Activated CD8-positive, alpha-beta memory T cell treated with anti-CD3 and anti-CD28 coated beads, Interleukin-2, amount 10 ng/mL, durations not matched to agents 7 days and 5 days (primary cell): ENCODE data around the gene ZDHHC1. TPM values are rescaled to one million over a fixed set of nuclear protein-coding genes. Genes with fewer than 3 reads are reported as not detected.
"Not testable (repeated sequence)": the region's sequence is repeated elsewhere in the genome, so short reads cannot be mapped to it uniquely, and the experiment has no call there.

ENCODE experiments used
- ATAC-seq: fragments of 150-1000 bp; cut with Tn5 transposase; one replicate; pipeline ENCODE4 v1.10.0; 2021; ENCODE audit warnings: moderate library complexity
- CTCF ChIA-PET: fragments of 350-600 bp; sonication (Branson Sonifier 250); formaldehyde crosslinking; loops from one replicate; lab custom pipeline; 2021; ENCODE audit warnings: antibody characterized with exemption; lab: Charles Lee
- DNase-seq: peaks from one replicate; pipeline ENCODE4 v3.0.0-alpha.2; 2020
- H3K27ac Mint-ChIP-seq: one replicate; pipeline ENCODE4 v1.8.0; 2021; ENCODE audit warnings: mild to moderate bottlenecking, mixed read lengths
- H3K27me3 Mint-ChIP-seq: one replicate; pipeline ENCODE4 v1.8.0; 2021; ENCODE audit warnings: mixed read lengths
- H3K36me3 Mint-ChIP-seq: one replicate; pipeline ENCODE4 v1.8.0; 2021; ENCODE audit warnings: mild to moderate bottlenecking, mixed read lengths
- H3K4me1 Mint-ChIP-seq: one replicate; pipeline ENCODE4 v1.8.0; 2021; ENCODE audit warnings: mixed read lengths
- H3K4me3 Mint-ChIP-seq: one replicate; pipeline ENCODE4 v1.8.0; 2021; ENCODE audit warnings: mild to moderate bottlenecking, moderate library complexity, mixed read lengths
- H3K9me3 Mint-ChIP-seq: one replicate; pipeline ENCODE4 v1.8.0; 2022; ENCODE audit warnings: low read depth, mixed read lengths
- total RNA-seq, 2 experiments: library from RNA; stranded (reverse); gene quantifications; one replicate each; pipeline ENCODE4 v1.2.3, GENCODE V29; 2021

Gene ZDHHC1
- total RNA-seq, 2 experiments from 2014 or later: 0.41 to 0.49 TPM

GRCh38 chr16:67364600-67365235, 51.6 kb downstream of the ZDHHC1 start:
- no peak overlapping the region for H3K27ac Mint-ChIP-seq
- no peak for ATAC-seq
- peaks cover 6% of the 10 kb centered on the region for H3K4me1 Mint-ChIP-seq
- CTCF ChIA-PET: interaction anchor here (1.6 kb wide), 1 partner anchor 35 kb away, joined by 4 read pairs; no protein-coding TSS in a partner anchor
- no peak overlapping the region for H3K4me3 Mint-ChIP-seq
- H3K27me3 Mint-ChIP-seq: peaks cover 23% of the 10 kb centered on the region
- H3K36me3 Mint-ChIP-seq: no peaks in the 10 kb centered on the region
- DNase-seq: no peak
- no peaks in the 10 kb centered on the region for H3K9me3 Mint-ChIP-seq

DNA sequence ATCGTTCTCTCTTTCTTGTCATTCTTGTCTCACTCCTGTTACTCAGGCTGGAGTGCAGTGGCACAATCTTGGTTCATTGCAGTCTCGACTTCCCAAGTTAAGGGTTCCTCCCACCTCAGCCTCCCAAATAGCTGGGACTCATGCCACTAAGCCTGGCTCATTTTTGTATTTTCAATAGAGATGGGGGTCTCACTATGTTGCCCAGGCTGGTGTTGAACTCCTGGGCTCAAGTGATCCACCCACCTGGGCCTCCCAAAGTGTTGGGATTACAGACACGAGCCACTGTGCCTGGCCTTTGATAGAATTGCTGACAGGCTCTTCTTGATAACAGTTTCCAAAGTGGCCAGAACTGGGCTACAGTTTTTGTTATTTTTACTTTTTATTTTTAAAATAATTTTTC, 55.2 kb downstream of the ZDHHC1 start:
- peaks cover 35% of the 10 kb centered on the region for H3K27me3 Mint-ChIP-seq
- peaks cover 13% of the 10 kb centered on the region for H3K4me1 Mint-ChIP-seq
- CTCF ChIA-PET: no interaction called here
- no peak for DNase-seq
- H3K27ac Mint-ChIP-seq: no peak overlapping the region
- no peaks in the 10 kb centered on the region for H3K9me3 Mint-ChIP-seq
- no peak overlapping the region for H3K4me3 Mint-ChIP-seq
- H3K36me3 Mint-ChIP-seq: no peaks in the 10 kb centered on the region
- ATAC-seq: no peak

GRCh38 chr16:67359540-67360269, 56.6 kb downstream of the ZDHHC1 start:
- H3K4me3 Mint-ChIP-seq, DNase-seq, H3K4me1 Mint-ChIP-seq, ATAC-seq, CTCF ChIA-PET, H3K9me3 Mint-ChIP-seq, H3K27ac Mint-ChIP-seq, H3K36me3 Mint-ChIP-seq: not testable (repeated sequence)
- H3K27me3 Mint-ChIP-seq: peaks cover 31% of the 10 kb centered on the region

DNA sequence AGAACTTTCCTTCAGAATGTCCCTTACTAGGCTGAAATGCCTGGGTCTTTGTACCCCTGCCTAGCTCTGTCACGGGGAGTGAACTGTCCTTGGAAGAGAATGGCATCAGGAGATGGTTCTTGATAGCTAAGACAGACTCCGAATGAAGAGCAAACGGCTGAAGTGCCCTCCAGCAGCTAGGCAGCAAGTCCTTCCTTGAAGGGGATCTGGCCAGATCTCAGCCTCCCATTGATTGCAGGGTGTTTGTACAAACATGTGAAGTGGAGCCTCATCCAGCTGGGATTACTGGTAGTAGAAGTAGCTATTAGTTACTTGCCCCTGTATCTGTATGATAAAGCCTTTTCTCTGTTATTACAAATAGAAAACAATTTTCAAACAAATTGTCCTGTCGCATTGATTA, 58.7 kb downstream of the ZDHHC1 start:
- CTCF ChIA-PET: interaction anchor here (1.6 kb wide), 1 partner anchor 18 kb away, joined by 3 read pairs; no protein-coding TSS in a partner anchor
- DNase-seq (no peak), ATAC-seq (no peak)
- peaks cover 22% of the 10 kb centered on the region for H3K27me3 Mint-ChIP-seq
- no peak overlapping the region for H3K27ac Mint-ChIP-seq
- H3K4me1 Mint-ChIP-seq: peaks cover 7% of the 10 kb centered on the region
- no peaks in the 10 kb centered on the region for H3K36me3 Mint-ChIP-seq
- H3K9me3 Mint-ChIP-seq: no peaks in the 10 kb centered on the region
- H3K4me3 Mint-ChIP-seq: no peak overlapping the region

DNA sequence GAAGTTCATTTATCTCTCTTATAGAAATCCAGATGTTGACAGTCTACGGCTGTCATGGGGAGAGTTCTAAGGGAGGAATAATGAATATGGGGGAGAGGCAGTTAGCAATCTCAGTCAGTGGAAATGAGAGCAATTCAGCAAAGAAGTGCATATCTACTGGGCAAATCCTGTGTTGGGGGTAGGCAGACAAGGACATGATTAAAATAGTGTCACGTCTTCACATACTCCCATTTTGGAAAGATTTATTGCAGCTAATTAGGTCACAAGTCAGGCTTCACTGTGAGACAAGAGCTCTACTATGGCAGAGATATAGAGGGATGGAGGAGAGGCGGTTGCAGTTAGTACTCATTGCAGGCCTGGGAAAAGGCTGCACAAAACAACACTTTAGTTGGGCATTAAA, 59.9 kb downstream of the ZDHHC1 start:
- Mint-ChIP-seq H3K27me3 (peaks cover 22% of the 10 kb centered on the region), H3K36me3 (no peaks in the 10 kb centered on the region), H3K9me3 (no peaks in the 10 kb centered on the region), H3K27ac (no peak overlapping the region), H3K4me1 (peaks cover 7% of the 10 kb centered on the region), H3K4me3 (no peak overlapping the region)
- CTCF ChIA-PET: interaction anchor here (1.6 kb wide), 1 partner anchor 16 kb away, joined by 3 read pairs; no protein-coding TSS in a partner anchor
- no peak for DNase-seq
- ATAC-seq: no peak

- not testable (repeated sequence) for H3K4me3 Mint-ChIP-seq, H3K27me3 Mint-ChIP-seq, DNase-seq, H3K36me3 Mint-ChIP-seq, H3K9me3 Mint-ChIP-seq, H3K4me1 Mint-ChIP-seq, ATAC-seq, H3K27ac Mint-ChIP-seq
- CTCF ChIA-PET: interaction anchor here (1.0 to 1.7 kb wide), 6 partner anchors 13 to 92 kb away, joined by 3 to 6 read pairs (median 4); no protein-coding TSS in a partner anchor
Observed at GRCh38 chr16:67352463-67352862, 63.8 kb downstream of the ZDHHC1 start.

- Mint-ChIP-seq H3K27ac (no peak overlapping the region), H3K9me3 (no peaks in the 10 kb centered on the region), H3K4me3 (no peak overlapping the region), H3K4me1 (no peaks in the 10 kb centered on the region), H3K27me3 (peaks cover 7% of the 10 kb centered on the region), H3K36me3 (no peaks in the 10 kb centered on the region)
- DNase-seq (no peak), ATAC-seq (no peak)
- CTCF ChIA-PET: interaction anchor here (0.8 to 5.1 kb wide), 6 partner anchors 23 to 114 kb away, joined by 3 to 25 read pairs (median 5); partner anchors contain the start of genes KCTD19 and LRRC36
Observed at GRCh38 chr16:67350324-67350723, 66.0 kb downstream of the ZDHHC1 start.

- H3K4me1 Mint-ChIP-seq: no peaks in the 10 kb centered on the region
- CTCF ChIA-PET: interaction anchor here (1.1 to 5.1 kb wide), 5 partner anchors 37 to 117 kb away, joined by 3 to 25 read pairs (median 4); no protein-coding TSS in a partner anchor
- no peaks in the 10 kb centered on the region for H3K9me3 Mint-ChIP-seq
- no peak for DNase-seq
- peaks cover 7% of the 10 kb centered on the region for H3K27me3 Mint-ChIP-seq
- H3K27ac Mint-ChIP-seq: no peak overlapping the region
- no peak overlapping the region for H3K4me3 Mint-ChIP-seq
- no peaks in the 10 kb centered on the region for H3K36me3 Mint-ChIP-seq
- peak; percentile 49 for ATAC-seq
Observed at GRCh38 chr16:67349172-67349571, 67.1 kb downstream of the ZDHHC1 start.

GRCh38 chr16:67346341-67346740, 69.9 kb downstream of the ZDHHC1 start:
- CTCF ChIA-PET: interaction anchor here (0.9 to 5.1 kb wide), 5 partner anchors 20 to 135 kb away, joined by 3 to 25 read pairs (median 4); partner anchors contain the start of genes ATP6V0D1, KCTD19 and LRRC36
- no peaks in the 10 kb centered on the region for H3K9me3 Mint-ChIP-seq

DNA sequence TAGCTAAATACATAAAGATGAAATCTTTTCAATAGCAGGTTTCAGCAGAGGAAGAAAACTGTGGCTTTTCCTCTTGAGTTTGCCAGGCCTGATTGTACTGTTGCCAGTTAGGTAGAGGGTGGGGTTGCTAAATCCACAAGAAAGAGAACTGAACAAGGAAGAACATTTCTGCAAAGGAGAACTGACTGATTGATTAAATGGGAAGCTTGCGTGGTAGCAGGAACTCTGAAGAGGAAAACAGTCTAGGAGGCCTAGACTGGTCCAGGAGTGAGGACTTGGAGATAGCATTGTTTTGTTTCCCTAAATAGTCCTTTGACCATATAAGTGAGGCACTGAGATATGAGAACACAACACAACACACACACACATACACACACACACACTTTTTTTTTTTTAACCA, 70.9 kb downstream of the ZDHHC1 start:
- H3K27me3 Mint-ChIP-seq: peaks cover 13% of the 10 kb centered on the region
- CTCF ChIA-PET: interaction anchor here (0.8 to 2.0 kb wide), 4 partner anchors 49 to 65 kb away, joined by 3 to 6 read pairs (median 3); no protein-coding TSS in a partner anchor
- H3K27ac Mint-ChIP-seq: no peak overlapping the region
- no peak overlapping the region for H3K4me3 Mint-ChIP-seq
- no peaks in the 10 kb centered on the region for H3K9me3 Mint-ChIP-seq
- ATAC-seq: no peak
- no peak for DNase-seq
- H3K4me1 Mint-ChIP-seq: no peaks in the 10 kb centered on the region
- no peaks in the 10 kb centered on the region for H3K36me3 Mint-ChIP-seq

More at GRCh38 chr16:67346341-67346740, 69.9 kb downstream of the ZDHHC1 start:
- no peak for ATAC-seq
- Mint-ChIP-seq H3K36me3 (no peaks in the 10 kb centered on the region), H3K27ac (no peak overlapping the region), H3K4me3 (no peak overlapping the region), H3K27me3 (peaks cover 13% of the 10 kb centered on the region), H3K4me1 (no peaks in the 10 kb centered on the region)
- no peak for DNase-seq

Other genes with a start within 250 kb of the ZDHHC1 start
- gene NOL3, start 245.9 kb downstream of the ZDHHC1 start, total RNA-seq: 10 to 100 TPM in 1 of 2 experiments, 1 to 10 TPM in 1; 3.3 to 10.3 TPM
- 10 to 100 TPM; 38.6 to 56.0 TPM for gene MATCAP1, start 232.5 kb downstream of the ZDHHC1 start, total RNA-seq
- not detected for gene EXOC3L1, start 226.3 kb downstream of the ZDHHC1 start, total RNA-seq
- gene E2F4, start 224.3 kb downstream of the ZDHHC1 start, total RNA-seq: 100 to 1,000 TPM; 147 to 148 TPM
- 1 to 10 TPM; 6.2 to 9.8 TPM for gene ELMO3, start 217.3 kb downstream of the ZDHHC1 start, total RNA-seq
- gene TMEM208, start 189.3 kb downstream of the ZDHHC1 start, total RNA-seq: 10 to 100 TPM; 32.3 to 39.7 TPM
- 100 to 1,000 TPM; 101 to 111 TPM for gene FHOD1, start 169.0 kb downstream of the ZDHHC1 start, total RNA-seq
- 1 to 10 TPM; 5.4 to 6.2 TPM for gene SLC9A5, start 167.5 kb downstream of the ZDHHC1 start, total RNA-seq
- 10 to 100 TPM in 1 of 2 experiments, 1 to 10 TPM in 1; 7.7 to 12.8 TPM for gene PLEKHG4, start 136.9 kb downstream of the ZDHHC1 start, total RNA-seq
- 1 to 10 TPM; 1.1 to 3.3 TPM for gene KCTD19, start 89.7 kb downstream of the ZDHHC1 start, total RNA-seq
- gene LRRC36, start 89.7 kb downstream of the ZDHHC1 start, total RNA-seq: 1 to 10 TPM in 1 of 2 experiments, under 1 TPM in 1; 0.45 to 1.0 TPM
- not detected for gene TPPP3, start 23.0 kb downstream of the ZDHHC1 start, total RNA-seq
- gene HSD11B2, start 14.6 kb upstream of the ZDHHC1 start, total RNA-seq: under 1 TPM in 1 of 2 experiments, not detected in 1; 0.14 TPM
- gene ATP6V0D1, start 64.7 kb upstream of the ZDHHC1 start, total RNA-seq: 10 to 100 TPM; 42.1 to 58.3 TPM
- not detected for gene AGRP, start 67.1 kb upstream of the ZDHHC1 start, total RNA-seq
- gene RIPOR1, start 112.4 kb upstream of the ZDHHC1 start, total RNA-seq: 10 to 100 TPM; 14.3 to 17.8 TPM
- gene CTCF, start 146.0 kb upstream of the ZDHHC1 start, total RNA-seq: 10 to 100 TPM; 74.0 to 81.8 TPM
- 100 to 1,000 TPM; 154 to 174 TPM for gene CARMIL2, start 228.7 kb upstream of the ZDHHC1 start, total RNA-seq
- gene ACD, start 243.8 kb upstream of the ZDHHC1 start, total RNA-seq: 10 to 100 TPM; 49.7 to 58.1 TPM
- 10 to 100 TPM; 15.2 to 15.5 TPM for gene PARD6A, start 244.5 kb upstream of the ZDHHC1 start, total RNA-seq